Gastroesophageal sphincter (tissue), 3 donors: ENCODE measurements around the gene CTNNA3.

Source experiments
- EP300 ChIP-seq: sonication (generic); formaldehyde crosslinking; IDR thresholded peaks from one replicate; pipeline ENCODE4 v1.6.1; 2017; ENCODE audit warnings: antibody characterized with exemption, mild to moderate bottlenecking
- POLR2A ChIP-seq, 2 donors: fragments of 450-650 bp; IDR thresholded peaks; one replicate each; pipeline ENCODE4 v1.6.1; 2017; ENCODE audit warnings: antibody characterized with exemption in 2 of 2, mild to moderate bottlenecking in 2 of 2, moderate library complexity in 1 of 2
- POLR2AphosphoS5 ChIP-seq: sonication (generic); formaldehyde crosslinking; IDR thresholded peaks from one replicate; pipeline ENCODE4 v1.6.1; 2017; ENCODE audit warnings: antibody characterized with exemption
- TF ChIP-seq, protein P1 (sequence below), 4 experiments: fragments of 200-600 bp in 2 of 4; fragments of 450-650 bp in 2 of 4; sonication (generic) in 1 of 4; IDR thresholded peaks; one replicate each; pipeline ENCODE4 v1.5.1; 2017 to 2019; ENCODE audit warnings: antibody characterized with exemption in 4 of 4, mild to moderate bottlenecking in 2 of 4, moderate library complexity in 2 of 4

DNA sequence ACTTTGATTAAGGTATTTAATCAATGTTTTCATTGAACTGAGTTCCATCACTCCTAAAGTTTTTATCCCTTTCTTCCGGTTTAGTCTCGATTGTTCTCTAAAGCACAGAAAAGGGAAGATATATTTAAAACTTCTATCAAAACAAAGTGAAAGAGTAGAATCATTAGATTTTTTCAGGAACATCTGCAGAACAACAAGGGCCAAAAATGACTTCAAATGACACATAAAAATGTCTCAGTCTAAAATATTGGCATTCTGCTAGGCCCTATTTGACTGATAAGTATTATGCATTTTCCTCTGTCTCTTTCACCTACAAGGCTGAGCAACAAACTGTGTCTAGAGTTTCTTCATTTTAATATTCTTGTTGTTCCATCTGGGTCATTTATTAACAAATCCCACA is 1669.7 kb downstream of the CTNNA3 start:
- TF ChIP-seq POLR2AphosphoS5 (no peak), EP300 (no peak), POLR2A (IDR thresholded peaks at IDR 0.05) (no peak)
- TF ChIP-seq, protein P1, sequence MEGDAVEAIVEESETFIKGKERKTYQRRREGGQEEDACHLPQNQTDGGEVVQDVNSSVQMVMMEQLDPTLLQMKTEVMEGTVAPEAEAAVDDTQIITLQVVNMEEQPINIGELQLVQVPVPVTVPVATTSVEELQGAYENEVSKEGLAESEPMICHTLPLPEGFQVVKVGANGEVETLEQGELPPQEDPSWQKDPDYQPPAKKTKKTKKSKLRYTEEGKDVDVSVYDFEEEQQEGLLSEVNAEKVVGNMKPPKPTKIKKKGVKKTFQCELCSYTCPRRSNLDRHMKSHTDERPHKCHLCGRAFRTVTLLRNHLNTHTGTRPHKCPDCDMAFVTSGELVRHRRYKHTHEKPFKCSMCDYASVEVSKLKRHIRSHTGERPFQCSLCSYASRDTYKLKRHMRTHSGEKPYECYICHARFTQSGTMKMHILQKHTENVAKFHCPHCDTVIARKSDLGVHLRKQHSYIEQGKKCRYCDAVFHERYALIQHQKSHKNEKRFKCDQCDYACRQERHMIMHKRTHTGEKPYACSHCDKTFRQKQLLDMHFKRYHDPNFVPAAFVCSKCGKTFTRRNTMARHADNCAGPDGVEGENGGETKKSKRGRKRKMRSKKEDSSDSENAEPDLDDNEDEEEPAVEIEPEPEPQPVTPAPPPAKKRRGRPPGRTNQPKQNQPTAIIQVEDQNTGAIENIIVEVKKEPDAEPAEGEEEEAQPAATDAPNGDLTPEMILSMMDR (IDR thresholded peaks at IDR 0.05), result no peak
